ENCODE data around the gene ABHD2. TPM values are rescaled to one million over a fixed set of nuclear protein-coding genes. Genes with fewer than 3 reads are reported as not detected.

ABHD2 gene
- total and polyA plus RNA-seq, 2 experiments from 2014 or later, result 5.2 to 15.2 TPM

DNA sequence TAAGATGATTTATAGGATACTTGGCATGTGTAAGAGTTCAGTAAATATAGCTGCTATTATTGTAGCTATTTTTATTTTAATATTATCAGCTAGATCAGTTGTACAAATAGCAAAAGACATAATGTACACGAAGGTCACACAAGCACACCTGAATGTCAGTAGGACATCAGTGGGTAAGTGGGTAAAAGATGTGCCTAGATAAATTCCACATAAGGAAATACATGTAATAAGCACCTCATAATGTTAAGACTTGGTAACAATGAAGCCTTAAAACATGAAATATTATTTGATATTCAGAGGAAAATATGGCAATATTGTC lies 41.5 kb downstream of the ABHD2 start (continued):
- TF ChIP-seq, protein P1, sequence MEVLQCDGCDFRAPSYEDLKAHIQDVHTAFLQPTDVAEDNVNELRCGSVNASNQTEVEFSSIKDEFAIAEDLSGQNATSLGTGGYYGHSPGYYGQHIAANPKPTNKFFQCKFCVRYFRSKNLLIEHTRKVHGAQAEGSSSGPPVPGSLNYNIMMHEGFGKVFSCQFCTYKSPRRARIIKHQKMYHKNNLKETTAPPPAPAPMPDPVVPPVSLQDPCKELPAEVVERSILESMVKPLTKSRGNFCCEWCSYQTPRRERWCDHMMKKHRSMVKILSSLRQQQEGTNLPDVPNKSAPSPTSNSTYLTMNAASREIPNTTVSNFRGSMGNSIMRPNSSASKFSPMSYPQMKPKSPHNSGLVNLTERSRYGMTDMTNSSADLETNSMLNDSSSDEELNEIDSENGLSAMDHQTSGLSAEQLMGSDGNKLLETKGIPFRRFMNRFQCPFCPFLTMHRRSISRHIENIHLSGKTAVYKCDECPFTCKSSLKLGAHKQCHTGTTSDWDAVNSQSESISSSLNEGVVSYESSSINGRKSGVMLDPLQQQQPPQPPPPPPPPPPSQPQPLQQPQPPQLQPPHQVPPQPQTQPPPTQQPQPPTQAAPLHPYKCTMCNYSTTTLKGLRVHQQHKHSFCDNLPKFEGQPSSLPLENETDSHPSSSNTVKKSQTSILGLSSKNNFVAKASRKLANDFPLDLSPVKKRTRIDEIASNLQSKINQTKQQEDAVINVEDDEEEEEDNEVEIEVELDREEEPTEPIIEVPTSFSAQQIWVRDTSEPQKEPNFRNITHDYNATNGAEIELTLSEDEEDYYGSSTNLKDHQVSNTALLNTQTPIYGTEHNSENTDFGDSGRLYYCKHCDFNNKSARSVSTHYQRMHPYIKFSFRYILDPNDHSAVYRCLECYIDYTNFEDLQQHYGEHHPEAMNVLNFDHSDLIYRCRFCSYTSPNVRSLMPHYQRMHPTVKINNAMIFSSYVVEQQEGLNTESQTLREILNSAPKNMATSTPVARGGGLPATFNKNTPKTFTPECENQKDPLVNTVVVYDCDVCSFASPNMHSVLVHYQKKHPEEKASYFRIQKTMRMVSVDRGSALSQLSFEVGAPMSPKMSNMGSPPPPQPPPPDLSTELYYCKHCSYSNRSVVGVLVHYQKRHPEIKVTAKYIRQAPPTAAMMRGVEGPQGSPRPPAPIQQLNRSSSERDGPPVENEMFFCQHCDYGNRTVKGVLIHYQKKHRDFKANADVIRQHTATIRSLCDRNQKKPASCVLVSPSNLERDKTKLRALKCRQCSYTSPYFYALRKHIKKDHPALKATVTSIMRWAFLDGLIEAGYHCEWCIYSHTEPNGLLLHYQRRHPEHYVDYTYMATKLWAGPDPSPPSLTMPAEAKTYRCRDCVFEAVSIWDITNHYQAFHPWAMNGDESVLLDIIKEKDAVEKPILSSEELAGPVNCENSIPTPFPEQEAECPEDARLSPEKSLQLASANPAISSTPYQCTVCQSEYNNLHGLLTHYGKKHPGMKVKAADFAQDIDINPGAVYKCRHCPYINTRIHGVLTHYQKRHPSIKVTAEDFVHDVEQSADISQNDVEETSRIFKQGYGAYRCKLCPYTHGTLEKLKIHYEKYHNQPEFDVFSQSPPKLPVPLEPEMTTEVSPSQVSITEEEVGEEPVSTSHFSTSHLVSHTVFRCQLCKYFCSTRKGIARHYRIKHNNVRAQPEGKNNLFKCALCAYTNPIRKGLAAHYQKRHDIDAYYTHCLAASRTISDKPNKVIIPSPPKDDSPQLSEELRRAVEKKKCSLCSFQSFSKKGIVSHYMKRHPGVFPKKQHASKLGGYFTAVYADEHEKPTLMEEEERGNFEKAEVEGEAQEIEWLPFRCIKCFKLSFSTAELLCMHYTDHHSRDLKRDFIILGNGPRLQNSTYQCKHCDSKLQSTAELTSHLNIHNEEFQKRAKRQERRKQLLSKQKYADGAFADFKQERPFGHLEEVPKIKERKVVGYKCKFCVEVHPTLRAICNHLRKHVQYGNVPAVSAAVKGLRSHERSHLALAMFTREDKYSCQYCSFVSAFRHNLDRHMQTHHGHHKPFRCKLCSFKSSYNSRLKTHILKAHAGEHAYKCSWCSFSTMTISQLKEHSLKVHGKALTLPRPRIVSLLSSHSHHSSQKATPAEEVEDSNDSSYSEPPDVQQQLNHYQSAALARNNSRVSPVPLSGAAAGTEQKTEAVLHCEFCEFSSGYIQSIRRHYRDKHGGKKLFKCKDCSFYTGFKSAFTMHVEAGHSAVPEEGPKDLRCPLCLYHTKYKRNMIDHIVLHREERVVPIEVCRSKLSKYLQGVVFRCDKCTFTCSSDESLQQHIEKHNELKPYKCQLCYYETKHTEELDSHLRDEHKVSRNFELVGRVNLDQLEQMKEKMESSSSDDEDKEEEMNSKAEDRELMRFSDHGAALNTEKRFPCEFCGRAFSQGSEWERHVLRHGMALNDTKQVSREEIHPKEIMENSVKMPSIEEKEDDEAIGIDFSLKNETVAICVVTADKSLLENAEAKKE (CRISPR knock-in tag; IDR thresholded peaks at IDR 0.05), result no peak
- TF ChIP-seq EZH2 (IDR thresholded peaks at IDR 0.05; ENCODE audit: low read depth, unreplicated experiment), result no peak
- no peak for TF ChIP-seq ZNF114 (CRISPR knock-in tag; IDR thresholded peaks at IDR 0.05)
- TF ChIP-seq, protein P2, sequence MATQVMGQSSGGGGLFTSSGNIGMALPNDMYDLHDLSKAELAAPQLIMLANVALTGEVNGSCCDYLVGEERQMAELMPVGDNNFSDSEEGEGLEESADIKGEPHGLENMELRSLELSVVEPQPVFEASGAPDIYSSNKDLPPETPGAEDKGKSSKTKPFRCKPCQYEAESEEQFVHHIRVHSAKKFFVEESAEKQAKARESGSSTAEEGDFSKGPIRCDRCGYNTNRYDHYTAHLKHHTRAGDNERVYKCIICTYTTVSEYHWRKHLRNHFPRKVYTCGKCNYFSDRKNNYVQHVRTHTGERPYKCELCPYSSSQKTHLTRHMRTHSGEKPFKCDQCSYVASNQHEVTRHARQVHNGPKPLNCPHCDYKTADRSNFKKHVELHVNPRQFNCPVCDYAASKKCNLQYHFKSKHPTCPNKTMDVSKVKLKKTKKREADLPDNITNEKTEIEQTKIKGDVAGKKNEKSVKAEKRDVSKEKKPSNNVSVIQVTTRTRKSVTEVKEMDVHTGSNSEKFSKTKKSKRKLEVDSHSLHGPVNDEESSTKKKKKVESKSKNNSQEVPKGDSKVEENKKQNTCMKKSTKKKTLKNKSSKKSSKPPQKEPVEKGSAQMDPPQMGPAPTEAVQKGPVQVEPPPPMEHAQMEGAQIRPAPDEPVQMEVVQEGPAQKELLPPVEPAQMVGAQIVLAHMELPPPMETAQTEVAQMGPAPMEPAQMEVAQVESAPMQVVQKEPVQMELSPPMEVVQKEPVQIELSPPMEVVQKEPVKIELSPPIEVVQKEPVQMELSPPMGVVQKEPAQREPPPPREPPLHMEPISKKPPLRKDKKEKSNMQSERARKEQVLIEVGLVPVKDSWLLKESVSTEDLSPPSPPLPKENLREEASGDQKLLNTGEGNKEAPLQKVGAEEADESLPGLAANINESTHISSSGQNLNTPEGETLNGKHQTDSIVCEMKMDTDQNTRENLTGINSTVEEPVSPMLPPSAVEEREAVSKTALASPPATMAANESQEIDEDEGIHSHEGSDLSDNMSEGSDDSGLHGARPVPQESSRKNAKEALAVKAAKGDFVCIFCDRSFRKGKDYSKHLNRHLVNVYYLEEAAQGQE (IDR thresholded peaks at IDR 0.05; ENCODE audit: unreplicated experiment), result no peak
- TF ChIP-seq STAT1 (IDR thresholded peaks at IDR 0.05; ENCODE audit: unreplicated experiment), result no peak
- TF ChIP-seq ZNF331 (CRISPR knock-in tag; IDR thresholded peaks at IDR 0.05; ENCODE audit: low read depth), result no peak
- no peak for TF ChIP-seq EZH2phosphoT487 (IDR thresholded peaks at IDR 0.05; ENCODE audit: unreplicated experiment)

Measured in GM23338 (cell line).